ENCODE data around the gene NOTCH2. TPM values are rescaled to one million over a fixed set of nuclear protein-coding genes. Genes with fewer than 3 reads are reported as not detected.
"Not testable (repeated sequence)": the region's sequence is repeated elsewhere in the genome, so short reads cannot be mapped to it uniquely, and the experiment has no call there.

The NOTCH2 gene
- total RNA-seq, 1 experiment from 2014 or later = 106 TPM

- BruUV-seq (replicated peaks); H3K4me3 ChIP-seq; POLR2A ChIA-PET (ENCODE audit: unreplicated experiment); intact Hi-C loops (cut with micrococcal nuclease; ENCODE audit: unreplicated experiment); DNase-seq; H2AFZ ChIP-seq; H3K9me3 ChIP-seq (ENCODE audit: insufficient read depth, low read depth); H4K20me1 ChIP-seq (ENCODE audit: insufficient read depth); H3K4me2 ChIP-seq; H3K79me2 ChIP-seq (ENCODE audit: low read depth); H3K36me3 ChIP-seq (ENCODE audit: low read depth); CTCF ChIA-PET; H3K27me3 ChIP-seq (ENCODE audit: insufficient read depth, low read depth); H3F3A ChIP-seq (ENCODE audit: insufficient read depth, low read depth); H3K27ac ChIP-seq; H3K9me2 ChIP-seq (ENCODE audit: insufficient read depth): not testable (repeated sequence)
- peaks cover 28% of the 10 kb centered on the region for H3K4me1 ChIP-seq (replicated peaks; ENCODE audit: insufficient read depth)
These were observed 40.2 kb upstream of the NOTCH2 start for GRCh38 chr1:120109656-120110055.

GRCh38 chr1:120109180-120109579 lies 39.7 kb upstream of the NOTCH2 start:
- H3K9me3 ChIP-seq (ENCODE audit: insufficient read depth, low read depth); H2AFZ ChIP-seq; H4K20me1 ChIP-seq (ENCODE audit: insufficient read depth); CTCF ChIA-PET; BruUV-seq (replicated peaks); H3K27ac ChIP-seq; POLR2A ChIA-PET (ENCODE audit: unreplicated experiment); H3K79me2 ChIP-seq (ENCODE audit: low read depth); H3K4me3 ChIP-seq; H3K36me3 ChIP-seq (ENCODE audit: low read depth); H3K9me2 ChIP-seq (ENCODE audit: insufficient read depth); H3K27me3 ChIP-seq (ENCODE audit: insufficient read depth, low read depth); DNase-seq; H3F3A ChIP-seq (ENCODE audit: insufficient read depth, low read depth); H3K4me2 ChIP-seq; intact Hi-C loops (cut with micrococcal nuclease; ENCODE audit: unreplicated experiment): not testable (repeated sequence)
- H3K4me1 ChIP-seq (replicated peaks; ENCODE audit: insufficient read depth) = peaks cover 25% of the 10 kb centered on the region

- H3K9me2 ChIP-seq (ENCODE audit: insufficient read depth); H3K9me3 ChIP-seq (ENCODE audit: insufficient read depth, low read depth); H3K4me2 ChIP-seq; H3K27ac ChIP-seq; H3K79me2 ChIP-seq (ENCODE audit: low read depth); H3K4me1 ChIP-seq (replicated peaks; ENCODE audit: insufficient read depth); H3K27me3 ChIP-seq (ENCODE audit: insufficient read depth, low read depth); POLR2A ChIA-PET (ENCODE audit: unreplicated experiment); H3K4me3 ChIP-seq; H2AFZ ChIP-seq; H3K36me3 ChIP-seq (ENCODE audit: low read depth); intact Hi-C loops (cut with micrococcal nuclease; ENCODE audit: unreplicated experiment); DNase-seq; H4K20me1 ChIP-seq (ENCODE audit: insufficient read depth); CTCF ChIA-PET; BruUV-seq (replicated peaks); H3F3A ChIP-seq (ENCODE audit: insufficient read depth, low read depth): not testable (repeated sequence)
These were observed 35.8 kb upstream of the NOTCH2 start for GRCh38 chr1:120105288-120105687.

GRCh38 chr1:120103768-120104167 lies 34.3 kb upstream of the NOTCH2 start:
- H2AFZ ChIP-seq; H4K20me1 ChIP-seq (ENCODE audit: insufficient read depth); CTCF ChIA-PET; POLR2A ChIA-PET (ENCODE audit: unreplicated experiment); DNase-seq; H3K36me3 ChIP-seq (ENCODE audit: low read depth); BruUV-seq (replicated peaks); H3K9me2 ChIP-seq (ENCODE audit: insufficient read depth); H3F3A ChIP-seq (ENCODE audit: insufficient read depth, low read depth); H3K4me1 ChIP-seq (replicated peaks; ENCODE audit: insufficient read depth); H3K27me3 ChIP-seq (ENCODE audit: insufficient read depth, low read depth); intact Hi-C loops (cut with micrococcal nuclease; ENCODE audit: unreplicated experiment); H3K9me3 ChIP-seq (ENCODE audit: insufficient read depth, low read depth); H3K4me3 ChIP-seq; H3K79me2 ChIP-seq (ENCODE audit: low read depth); H3K27ac ChIP-seq; H3K4me2 ChIP-seq: not testable (repeated sequence)

- H3F3A ChIP-seq (ENCODE audit: insufficient read depth, low read depth); POLR2A ChIA-PET (ENCODE audit: unreplicated experiment); H3K27me3 ChIP-seq (ENCODE audit: insufficient read depth, low read depth); H3K4me2 ChIP-seq; H3K4me1 ChIP-seq (replicated peaks; ENCODE audit: insufficient read depth); BruUV-seq (replicated peaks); intact Hi-C loops (cut with micrococcal nuclease; ENCODE audit: unreplicated experiment); H4K20me1 ChIP-seq (ENCODE audit: insufficient read depth); H3K36me3 ChIP-seq (ENCODE audit: low read depth); DNase-seq; H2AFZ ChIP-seq; CTCF ChIA-PET; H3K9me3 ChIP-seq (ENCODE audit: insufficient read depth, low read depth); H3K27ac ChIP-seq; H3K4me3 ChIP-seq; H3K9me2 ChIP-seq (ENCODE audit: insufficient read depth); H3K79me2 ChIP-seq (ENCODE audit: low read depth): not testable (repeated sequence)
These were observed 32.1 kb upstream of the NOTCH2 start for GRCh38 chr1:120101593-120101992.

- BruUV-seq (replicated peaks); H3K36me3 ChIP-seq (ENCODE audit: low read depth); H3K27me3 ChIP-seq (ENCODE audit: insufficient read depth, low read depth); CTCF ChIA-PET; H3K4me3 ChIP-seq; H2AFZ ChIP-seq; H3K79me2 ChIP-seq (ENCODE audit: low read depth); H3K9me2 ChIP-seq (ENCODE audit: insufficient read depth); H3K27ac ChIP-seq; H3K4me1 ChIP-seq (replicated peaks; ENCODE audit: insufficient read depth); H3K9me3 ChIP-seq (ENCODE audit: insufficient read depth, low read depth); intact Hi-C loops (cut with micrococcal nuclease; ENCODE audit: unreplicated experiment); POLR2A ChIA-PET (ENCODE audit: unreplicated experiment); H3K4me2 ChIP-seq; DNase-seq; H3F3A ChIP-seq (ENCODE audit: insufficient read depth, low read depth); H4K20me1 ChIP-seq (ENCODE audit: insufficient read depth): not testable (repeated sequence)
These were observed 31.1 kb upstream of the NOTCH2 start for GRCh38 chr1:120100590-120100989.

GRCh38 chr1:120098986-120099759 lies 29.7 kb upstream of the NOTCH2 start:
- BruUV-seq (replicated peaks); H3K4me1 ChIP-seq (replicated peaks; ENCODE audit: insufficient read depth); CTCF ChIA-PET; H3K9me3 ChIP-seq (ENCODE audit: insufficient read depth, low read depth); H3F3A ChIP-seq (ENCODE audit: insufficient read depth, low read depth); DNase-seq; H3K4me3 ChIP-seq; H2AFZ ChIP-seq; H3K79me2 ChIP-seq (ENCODE audit: low read depth); H3K27ac ChIP-seq; H3K9me2 ChIP-seq (ENCODE audit: insufficient read depth); H3K4me2 ChIP-seq; H3K36me3 ChIP-seq (ENCODE audit: low read depth); H4K20me1 ChIP-seq (ENCODE audit: insufficient read depth); H3K27me3 ChIP-seq (ENCODE audit: insufficient read depth, low read depth); POLR2A ChIA-PET (ENCODE audit: unreplicated experiment); intact Hi-C loops (cut with micrococcal nuclease; ENCODE audit: unreplicated experiment): not testable (repeated sequence)

All from PC-9 (cell line).